Skin of body (tissue), 2 donors: ENCODE measurements around the gene USP32. TPM values are rescaled to one million over a fixed set of nuclear protein-coding genes. Genes with fewer than 3 reads are reported as not detected.
A peak's percentile ranks its signal among the peaks of the same experiment; 100 is the strongest.
"Not testable (repeated sequence)": the region's sequence is repeated elsewhere in the genome, so short reads cannot be mapped to it uniquely, and the experiment has no call there.

Source experiments
- DNase-seq: peaks from one replicate; lab custom pipeline; 2025; lab: John Stamatoyannopoulos, UW
- total RNA-seq: library from RNA; depleted of rRNA; stranded (reverse); fragments of >200 nt; gene quantifications from one replicate; pipeline ENCODE4 v1.2.3, GENCODE V29; 2014

Gene USP32
- total RNA-seq, 1 donor from 2014 or later = 58.2 TPM

DNA sequence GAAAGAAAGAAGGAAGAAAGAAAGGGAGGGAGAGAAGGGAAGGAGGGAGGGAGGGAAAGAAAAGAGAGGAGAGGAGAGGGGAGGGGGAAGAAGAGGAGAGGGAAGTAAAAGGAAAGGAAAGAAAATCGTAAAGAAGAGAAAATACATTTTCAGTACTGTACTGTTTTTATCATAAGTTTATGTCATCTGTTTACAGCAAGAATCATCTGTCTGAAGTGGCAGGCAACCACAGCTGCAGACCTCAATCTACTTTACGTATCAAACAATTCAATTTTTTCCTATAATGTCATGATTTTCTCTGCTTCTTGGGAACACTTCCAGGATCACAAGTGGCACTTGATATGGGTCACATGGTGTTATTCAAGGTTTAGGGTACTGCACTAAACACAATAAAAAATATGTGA, 58.3 kb downstream of the USP32 start:
- peak; percentile 25 for DNase-seq

DNA sequence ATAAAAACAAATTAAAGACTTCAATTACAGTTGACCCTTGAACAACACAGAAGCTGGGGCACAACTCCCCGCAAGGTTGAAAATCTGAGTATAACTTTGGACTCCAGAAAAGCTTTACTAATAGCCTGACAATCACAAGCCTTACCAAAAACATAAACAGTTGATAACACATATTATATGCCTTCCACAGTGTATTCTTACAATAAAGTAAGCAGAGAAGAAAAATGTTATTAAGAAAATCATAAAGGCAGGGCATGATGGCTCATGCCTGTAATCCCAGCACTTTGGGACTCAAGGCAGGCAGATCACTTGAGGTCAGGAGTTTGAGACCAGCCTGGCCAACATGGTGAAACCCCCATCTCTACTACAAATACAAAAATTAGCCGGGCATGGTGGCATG, 58.9 kb downstream of the USP32 start:
- not testable (repeated sequence) for DNase-seq

DNA sequence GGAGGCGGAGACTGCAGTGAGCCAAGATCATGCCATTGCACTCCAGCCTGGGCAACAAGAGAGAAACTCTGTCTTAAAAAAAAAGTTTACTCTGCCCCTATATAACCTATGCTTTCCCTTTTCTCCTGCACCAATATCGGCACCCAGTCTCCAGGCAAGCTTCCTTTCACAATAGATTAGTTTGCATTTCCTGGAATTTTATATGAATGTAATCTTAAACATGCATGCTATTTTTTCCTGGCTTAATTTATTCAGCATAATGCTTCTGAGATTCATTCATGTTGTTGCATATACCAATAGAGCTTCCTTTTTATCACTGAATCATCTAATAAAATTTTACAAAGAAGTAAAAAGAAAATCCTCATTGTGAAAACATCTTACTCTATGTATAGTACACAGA, 59.4 kb downstream of the USP32 start:
- DNase-seq = no peak

DNA sequence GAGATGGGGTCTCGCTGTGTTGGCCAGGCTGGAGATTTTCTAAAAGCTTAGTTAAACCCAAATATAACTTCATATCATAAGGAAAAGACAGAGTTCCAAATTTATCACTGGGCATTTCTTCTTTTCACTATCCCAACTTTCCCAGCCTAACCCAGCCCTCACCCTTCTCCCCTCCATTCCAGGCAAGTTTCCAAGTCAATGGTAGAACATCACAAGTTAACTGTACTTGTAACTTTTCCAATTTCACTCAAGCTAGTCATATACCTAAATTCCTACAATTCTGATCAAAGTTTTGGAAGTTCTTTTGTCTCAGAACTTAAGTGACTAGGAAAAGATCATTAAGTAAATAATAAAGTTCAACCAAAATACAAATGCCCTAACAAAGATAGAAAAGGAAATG, 61.2 kb downstream of the USP32 start:
- no peak for DNase-seq

DNA sequence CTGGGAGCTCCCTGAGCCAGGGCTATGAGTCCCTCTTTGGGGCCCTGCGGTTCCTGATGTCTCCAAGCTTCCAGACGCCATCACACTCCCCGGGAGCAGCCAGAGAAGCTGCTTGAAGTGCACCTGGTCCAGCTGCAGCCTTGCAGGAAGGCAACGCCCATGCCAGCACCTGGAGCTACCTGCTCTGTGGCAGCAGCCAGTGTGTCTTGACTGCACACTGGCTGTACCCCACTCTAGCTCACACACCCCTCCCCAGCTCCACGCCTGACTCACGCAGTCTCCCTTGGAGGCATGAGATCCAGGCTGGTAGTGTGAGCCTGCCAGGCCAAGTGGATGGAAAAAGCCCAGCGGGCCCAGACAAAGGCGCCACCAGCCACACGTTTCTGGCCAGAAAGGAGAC, 63.3 kb downstream of the USP32 start:
- DNase-seq = no peak

DNA sequence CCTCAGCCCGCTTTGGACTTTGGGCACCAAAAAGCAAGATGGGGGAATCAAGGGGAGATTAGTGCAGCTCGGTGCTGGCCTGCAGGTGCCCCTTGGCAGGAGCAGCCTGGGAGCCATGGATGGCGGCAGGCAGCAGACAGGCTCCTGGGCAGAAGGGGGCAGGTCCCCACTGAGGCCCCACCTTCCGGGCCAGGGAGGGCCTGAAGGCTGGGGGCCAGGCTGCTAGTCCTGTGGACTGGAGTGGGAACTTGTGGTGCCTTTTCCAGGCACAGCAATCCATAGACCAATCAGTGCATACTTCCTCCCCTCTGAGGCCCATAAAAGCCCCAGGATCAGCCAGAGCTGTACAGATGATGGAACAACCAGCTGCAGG, 64.0 kb downstream of the USP32 start:
- no peak for DNase-seq

DNA sequence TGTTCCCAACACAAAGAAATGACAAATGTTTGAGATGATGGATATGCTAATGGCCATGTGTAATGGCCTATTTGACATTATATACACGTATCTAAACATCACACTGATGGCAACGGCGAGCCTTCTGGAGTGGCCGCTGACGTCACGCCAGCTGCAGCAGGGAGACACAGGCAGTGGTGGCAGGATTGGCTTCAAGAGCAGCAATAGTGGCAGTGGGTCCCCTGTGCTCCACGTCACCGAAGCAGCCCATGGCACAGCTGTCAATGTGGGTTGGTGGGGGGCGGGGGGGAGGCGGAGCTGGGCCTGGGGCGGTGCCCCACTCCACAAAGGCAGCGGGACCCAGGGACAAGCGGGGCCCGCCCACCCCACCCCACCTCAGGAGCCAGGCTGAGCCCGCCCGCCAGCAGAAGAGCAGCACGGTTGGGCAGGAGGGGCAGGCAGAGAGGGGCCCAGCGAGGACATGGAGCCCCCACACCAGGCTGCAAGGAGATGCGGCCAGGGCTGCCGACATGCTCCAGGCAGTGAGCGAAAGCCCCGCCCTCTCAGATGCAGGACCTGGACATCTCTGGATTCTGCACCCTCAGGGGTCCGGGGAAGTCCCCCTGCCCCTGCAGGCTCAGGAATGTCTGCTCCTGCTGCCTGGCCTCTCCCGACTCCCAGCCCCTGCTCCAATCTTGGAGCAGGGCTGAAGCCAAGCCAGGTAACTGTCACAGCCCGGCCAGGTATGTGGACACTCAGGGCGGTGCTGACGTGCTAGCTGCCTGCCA, 64.6 kb downstream of the USP32 start:
- no peak for DNase-seq

DNA sequence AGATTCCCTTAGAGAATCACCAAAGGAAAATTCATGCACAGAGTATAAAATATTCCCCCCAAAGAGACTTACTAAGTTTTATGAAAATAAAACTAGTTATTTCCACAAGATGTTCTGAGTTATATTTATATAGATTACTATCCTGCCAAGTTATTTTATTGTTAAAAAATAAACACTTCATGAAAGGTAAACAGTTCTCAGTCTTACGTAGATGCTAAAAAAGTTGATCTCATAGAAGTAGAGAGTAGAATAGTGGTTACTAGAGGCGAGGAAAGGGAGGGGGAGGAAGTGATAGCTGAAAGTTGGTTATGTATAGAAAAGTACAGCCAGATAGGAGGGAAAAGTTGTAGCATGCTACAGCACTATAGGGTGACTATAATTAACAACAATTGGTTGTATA, 65.2 kb downstream of the USP32 start:
- no peak for DNase-seq

DNA sequence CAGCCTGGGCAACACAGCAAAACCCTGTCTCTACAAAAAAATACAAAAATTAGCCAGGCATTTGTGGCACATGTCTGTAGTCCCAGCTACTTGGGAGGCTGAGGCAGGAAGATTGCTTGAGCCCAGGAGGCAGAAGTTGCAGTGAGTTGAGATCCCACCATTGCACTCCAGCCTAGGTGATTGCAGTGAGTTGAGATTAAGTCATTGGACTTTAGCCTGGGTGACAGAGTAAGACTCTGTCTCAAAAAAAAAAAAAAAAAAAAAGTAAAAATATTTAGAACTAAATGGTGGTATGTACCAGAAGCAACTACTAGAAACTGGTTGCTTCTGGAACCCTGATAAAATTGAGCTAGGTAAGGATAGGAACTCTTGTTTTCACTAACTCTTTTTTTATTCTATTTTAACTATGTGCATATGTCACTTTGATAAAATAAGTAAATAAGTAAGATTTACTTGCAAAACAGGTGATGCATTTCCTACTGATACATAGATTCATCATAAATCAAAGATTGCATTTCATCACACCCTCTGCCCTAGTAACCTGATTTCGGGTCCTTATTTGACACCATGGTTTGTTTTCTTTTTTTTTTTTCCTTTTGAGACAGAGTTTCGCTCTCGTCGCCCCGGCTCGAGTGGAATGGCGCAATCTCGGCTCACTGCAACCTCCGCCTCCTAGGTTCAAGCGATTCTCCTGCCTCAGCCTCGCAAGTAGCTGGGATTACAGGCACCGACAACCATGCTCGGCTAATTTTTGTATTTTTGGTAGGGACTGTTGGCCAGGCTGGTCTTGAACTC, 66.0 kb downstream of the USP32 start:
- DNase-seq = no peak

DNA sequence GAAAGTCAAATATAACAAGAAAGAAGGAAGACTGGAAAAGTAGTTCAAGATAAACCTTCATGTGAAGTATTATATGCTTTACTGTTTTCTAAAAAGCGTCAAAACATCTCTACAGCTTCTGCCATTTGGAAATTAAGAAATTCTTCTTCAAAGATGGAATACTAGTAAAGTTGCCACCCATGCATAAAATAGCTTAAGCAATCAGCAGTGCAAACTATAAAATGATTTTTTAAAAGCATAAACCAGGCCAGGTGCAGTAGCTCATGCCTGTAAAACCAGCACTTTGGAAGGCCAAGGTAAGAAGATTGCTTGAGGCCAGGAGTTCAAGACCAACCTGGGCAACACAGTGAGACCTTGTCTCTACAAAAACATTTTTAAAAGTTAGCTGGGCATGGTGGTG, 68.2 kb downstream of the USP32 start:
- DNase-seq = no peak

DNA sequence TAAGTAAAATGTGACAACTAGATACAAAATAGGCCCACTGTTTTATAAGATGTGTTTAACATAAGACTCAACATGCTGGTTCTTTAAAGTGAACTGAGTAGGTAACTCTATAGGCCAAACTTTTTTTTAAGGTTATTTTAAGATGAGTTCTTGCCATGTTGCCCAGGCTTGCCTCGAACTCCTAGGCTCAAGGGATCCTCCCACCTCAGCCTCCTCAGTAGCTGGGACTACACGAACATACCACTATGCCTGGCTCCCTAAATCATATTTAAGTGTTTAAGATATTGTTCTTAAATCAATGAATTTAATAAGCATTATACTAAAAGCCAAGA, 69.9 kb downstream of the USP32 start:
- DNase-seq = no peak

DNA sequence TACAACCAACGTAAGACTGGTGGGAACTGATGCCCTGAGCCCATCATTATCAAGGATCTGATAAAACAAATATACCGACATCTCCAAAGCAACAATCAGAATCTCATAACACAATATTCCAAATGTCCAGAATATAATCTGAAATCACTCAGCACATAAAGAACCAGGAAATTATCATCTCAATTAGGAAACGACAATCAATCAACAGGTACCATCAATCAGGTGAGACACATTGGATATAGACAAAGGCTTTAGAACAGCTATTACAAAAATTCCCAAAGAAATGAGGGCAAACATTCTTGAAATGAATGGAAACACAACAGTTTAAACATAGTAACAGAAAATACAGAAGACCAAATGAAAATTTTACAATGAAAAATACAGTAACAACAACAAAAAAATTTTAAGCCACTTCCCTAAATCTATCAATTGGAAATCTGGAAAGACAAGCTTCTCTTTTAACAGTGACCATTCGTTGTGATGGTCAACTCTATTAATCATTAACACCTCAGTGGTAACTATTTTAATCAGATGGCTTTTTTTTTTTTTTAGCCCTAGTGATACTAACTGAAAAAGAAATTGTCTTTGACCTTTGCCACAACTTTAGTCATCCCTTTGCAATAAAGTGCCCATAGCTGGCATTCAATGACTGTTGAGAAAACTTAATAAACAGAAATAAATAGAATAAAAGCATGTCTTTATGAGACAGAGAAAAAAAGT, 70.4 kb downstream of the USP32 start:
- no peak for DNase-seq

DNA sequence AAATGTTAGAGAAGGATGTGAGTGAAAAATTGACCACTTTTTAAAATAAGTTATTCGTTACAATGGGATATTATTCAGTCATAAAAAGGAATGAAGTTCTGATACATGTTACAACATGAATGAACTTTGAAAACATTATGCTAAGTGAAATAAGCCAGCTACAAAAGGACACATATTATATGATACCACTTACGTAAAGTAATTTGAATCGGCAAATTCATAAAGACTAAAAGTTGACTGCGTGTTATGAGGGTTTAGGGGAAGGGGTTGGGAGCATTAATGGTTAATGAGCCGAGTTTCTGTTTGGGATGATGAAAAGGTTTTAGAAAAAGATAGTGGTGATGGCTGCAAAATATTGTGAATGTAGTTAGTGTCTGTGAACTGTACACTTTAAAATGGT, 73.1 kb downstream of the USP32 start:
- no peak for DNase-seq

DNA sequence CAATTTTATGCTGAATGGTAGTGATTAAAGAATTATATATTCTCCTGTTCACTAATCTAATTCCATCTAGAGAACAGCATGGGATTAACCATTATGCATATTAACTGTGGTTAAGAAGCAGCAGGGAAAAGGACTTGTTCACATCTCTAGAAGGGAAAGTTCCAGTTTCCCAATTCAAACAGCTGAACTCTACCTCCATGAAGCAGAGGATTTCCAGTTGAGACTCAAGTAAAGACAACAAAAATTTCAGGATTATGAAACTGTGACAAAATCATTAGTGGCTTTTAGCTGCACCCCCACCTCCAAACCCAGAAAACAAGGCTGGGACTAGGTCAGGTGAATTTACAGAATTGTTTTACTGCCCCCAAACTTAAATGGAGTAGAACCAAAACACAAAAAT, 73.6 kb downstream of the USP32 start:
- no peak for DNase-seq

DNA sequence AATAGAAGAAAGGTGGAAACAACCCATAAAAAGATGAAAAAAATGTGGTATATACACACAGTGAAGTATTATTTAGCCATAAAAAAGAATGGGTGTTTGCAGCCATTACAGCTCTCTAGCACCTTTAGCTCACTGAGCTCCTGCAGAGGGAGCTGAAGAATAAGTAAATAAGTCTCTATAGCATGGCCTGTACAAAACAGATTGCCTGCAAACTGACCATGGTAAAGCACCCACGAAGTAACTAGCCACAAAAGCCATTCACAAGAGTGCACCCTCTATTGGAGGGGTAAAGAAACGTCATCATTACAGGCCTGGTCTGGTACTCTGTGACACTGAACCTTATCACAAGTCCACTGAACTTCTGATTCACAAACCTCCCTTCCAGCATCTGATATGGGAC, 76.3 kb downstream of the USP32 start:
- no peak for DNase-seq

DNA sequence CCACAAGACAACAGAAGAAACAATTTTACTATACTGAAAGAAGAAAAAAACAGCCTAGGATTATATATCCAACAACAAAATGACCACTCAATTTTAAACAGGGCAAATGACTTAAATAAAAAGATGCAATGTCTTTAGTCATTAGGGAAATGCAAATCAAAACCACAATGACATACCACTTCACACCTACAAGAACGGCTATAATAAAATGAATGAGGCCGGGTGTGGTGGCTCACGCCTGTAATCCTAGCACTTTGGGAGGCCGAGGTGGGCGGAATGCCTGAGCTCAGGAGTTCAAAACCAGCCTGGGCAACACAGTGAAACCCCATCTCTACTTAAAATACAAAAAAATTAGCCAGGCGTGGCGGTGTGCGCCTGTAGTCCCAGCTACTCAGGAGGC, 77.0 kb downstream of the USP32 start:
- not testable (repeated sequence) for DNase-seq

DNA sequence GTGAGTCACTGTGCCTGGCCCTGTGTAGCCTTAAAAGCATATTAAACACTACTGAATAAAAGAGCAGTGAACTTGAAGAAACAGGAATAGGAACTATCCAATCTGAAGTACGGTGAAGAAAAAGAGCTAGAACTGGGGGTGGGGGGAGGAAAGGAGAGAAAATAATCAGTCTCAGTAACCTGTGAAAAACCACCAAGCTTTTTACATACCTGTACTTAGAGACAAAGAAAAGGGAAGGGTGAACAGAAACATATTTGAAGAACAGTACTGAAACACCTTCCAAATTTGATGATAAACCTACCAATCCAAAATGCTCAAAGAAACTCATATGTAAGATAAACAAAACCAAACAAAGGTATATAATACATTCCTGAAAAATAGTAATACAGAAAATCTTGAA, 77.5 kb downstream of the USP32 start:
- DNase-seq = no peak

DNA sequence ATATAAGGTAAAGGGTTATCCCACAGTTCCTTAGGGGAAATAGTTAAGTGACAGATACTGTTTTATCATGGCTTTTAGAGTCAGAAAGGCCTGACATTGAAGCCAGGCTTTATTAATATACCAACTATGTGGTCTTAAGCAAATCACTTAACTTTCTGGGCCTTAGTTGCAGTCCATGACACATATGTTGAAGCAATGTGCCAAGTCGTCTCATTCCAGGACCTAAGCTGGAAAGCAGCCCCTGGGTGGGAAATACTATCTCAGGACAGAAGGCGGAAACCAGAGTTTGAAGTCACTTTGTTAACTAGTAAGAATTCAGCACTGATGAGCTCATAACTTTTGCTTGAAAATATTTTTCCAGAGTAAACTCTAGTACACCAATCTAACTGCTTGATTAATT, 80.0 kb downstream of the USP32 start:
- DNase-seq = peak; percentile 72

DNA sequence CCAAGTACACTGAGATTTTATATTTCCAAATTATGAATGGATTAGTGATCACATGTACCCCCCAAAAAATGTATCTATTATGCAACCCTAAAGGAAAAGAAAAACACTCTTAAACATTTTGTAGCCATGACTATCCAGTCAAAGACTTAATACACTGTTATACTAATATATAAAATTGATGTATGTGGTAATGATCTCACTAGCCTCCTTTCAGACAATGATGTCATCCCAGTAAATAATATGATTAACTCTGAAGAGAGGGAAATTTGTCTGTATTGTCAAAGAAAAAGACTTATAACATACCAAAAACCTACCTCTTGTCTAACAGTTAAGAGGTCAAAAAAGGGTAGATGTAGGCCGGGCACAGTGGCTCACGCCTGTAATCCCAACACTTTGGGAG, 80.7 kb downstream of the USP32 start:
- DNase-seq = no peak

DNA sequence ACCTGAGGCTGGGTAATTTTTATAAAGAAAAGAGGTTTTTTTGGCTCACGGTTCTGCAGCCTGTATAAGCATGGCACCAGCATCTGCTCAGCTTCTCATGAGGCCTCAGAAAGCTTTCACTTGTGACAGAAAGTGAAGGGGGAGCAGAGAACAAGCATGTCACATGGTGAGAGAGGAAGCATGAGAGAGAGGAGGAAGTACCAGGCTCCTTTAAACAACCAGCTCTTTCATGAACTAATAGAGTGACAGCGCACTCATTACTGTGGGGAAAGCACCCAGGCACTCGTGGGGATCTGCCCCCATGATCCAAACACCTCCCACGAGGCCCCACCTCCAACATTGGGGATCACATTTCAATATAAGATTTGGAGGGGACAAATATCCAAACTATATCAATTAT, 86.8 kb downstream of the USP32 start:
- no peak for DNase-seq

DNA sequence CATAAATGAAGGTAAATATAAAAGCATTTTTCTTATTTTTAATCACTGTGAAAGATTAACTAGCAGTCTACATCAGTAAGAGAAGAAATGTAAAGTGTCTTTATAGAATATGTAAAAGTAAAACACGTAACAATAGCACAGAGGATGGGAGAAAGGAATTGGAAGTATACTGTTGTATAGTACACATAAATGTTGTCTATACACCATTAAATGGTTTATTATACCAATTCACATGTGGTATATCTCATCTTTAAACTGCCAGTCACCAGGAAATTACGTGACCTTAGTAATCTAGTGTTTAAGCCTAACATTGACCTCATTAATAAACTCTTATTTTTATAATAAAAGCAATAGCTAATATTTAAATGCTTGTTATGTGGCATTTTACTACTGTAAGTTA, 87.4 kb downstream of the USP32 start:
- DNase-seq = no peak

DNA sequence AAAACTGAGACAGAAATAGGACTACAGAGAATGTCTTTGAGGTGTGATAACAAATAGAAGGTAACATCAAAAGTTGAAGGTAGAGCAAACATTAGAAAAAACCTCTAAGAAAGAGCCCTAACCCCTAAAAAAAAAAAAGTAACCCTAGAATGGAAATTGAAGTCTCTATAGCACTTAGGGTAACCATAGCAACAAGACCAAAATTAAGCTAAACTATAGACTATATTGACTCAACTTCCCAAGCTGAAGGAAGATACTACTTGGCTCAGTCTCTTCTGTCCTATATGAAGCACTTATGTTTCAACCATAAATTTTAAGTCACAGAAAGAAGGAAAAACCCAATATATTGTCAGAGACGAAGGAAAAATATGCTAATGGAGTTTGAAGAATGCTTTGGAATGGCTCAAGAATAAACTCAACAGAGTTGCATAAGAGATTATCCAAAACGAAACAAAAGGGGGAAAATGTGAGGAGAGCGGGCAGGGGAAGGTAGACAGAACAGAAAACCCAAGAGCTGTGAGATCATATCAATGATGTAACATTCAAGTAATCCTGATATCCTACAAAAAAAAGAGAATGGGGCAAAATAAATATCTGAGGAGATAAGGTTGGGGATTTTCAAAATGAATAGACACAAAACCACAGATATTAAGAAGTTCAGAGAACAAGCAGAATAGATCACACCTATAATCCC, 88.4 kb downstream of the USP32 start:
- DNase-seq = no peak
